ENCODE measurements around the gene RBPMS2.
A peak's percentile ranks its signal among the peaks of the same experiment; 100 is the strongest.
"Not testable (repeated sequence)": the region's sequence is repeated elsewhere in the genome, so short reads cannot be mapped to it uniquely, and the experiment has no call there.

The RBPMS2 gene

GRCh38 chr15:64753480-64754185, 21.8 kb downstream of the RBPMS2 start:
- DNase-seq (ENCODE audit: low read depth) = no peak

- no peak for DNase-seq (ENCODE audit: low read depth)
These were observed 23.9 kb downstream of the RBPMS2 start for GRCh38 chr15:64751464-64751863.

GRCh38 chr15:64749999-64750657, 25.3 kb downstream of the RBPMS2 start:
- DNase-seq (ENCODE audit: low read depth) = no peak

GRCh38 chr15:64749167-64749566, 26.2 kb downstream of the RBPMS2 start:
- DNase-seq (ENCODE audit: low read depth) = no peak

GRCh38 chr15:64748251-64748650, 27.1 kb downstream of the RBPMS2 start:
- DNase-seq (ENCODE audit: low read depth) = no peak

- no peak for DNase-seq (ENCODE audit: low read depth)
These were observed 27.8 kb downstream of the RBPMS2 start for GRCh38 chr15:64747578-64747977.

- no peak for DNase-seq (ENCODE audit: low read depth)
These were observed 28.5 kb downstream of the RBPMS2 start for GRCh38 chr15:64746921-64747320.

GRCh38 chr15:64746356-64746755, 29.0 kb downstream of the RBPMS2 start:
- DNase-seq (ENCODE audit: low read depth) = no peak

GRCh38 chr15:64743691-64744090, 31.7 kb downstream of the RBPMS2 start:
- no peak for DNase-seq (ENCODE audit: low read depth)

- no peak for DNase-seq (ENCODE audit: low read depth)
These were observed 32.5 kb downstream of the RBPMS2 start for GRCh38 chr15:64742921-64743320.

GRCh38 chr15:64742385-64742784, 33.0 kb downstream of the RBPMS2 start:
- DNase-seq (ENCODE audit: low read depth) = no peak

GRCh38 chr15:64741708-64742107, 33.7 kb downstream of the RBPMS2 start:
- DNase-seq (ENCODE audit: low read depth) = not testable (repeated sequence)

GRCh38 chr15:64740311-64741170, 34.8 kb downstream of the RBPMS2 start:
- DNase-seq (ENCODE audit: low read depth) = no peak

- no peak for DNase-seq (ENCODE audit: low read depth)
These were observed 35.7 kb downstream of the RBPMS2 start for GRCh38 chr15:64739577-64740143.

- DNase-seq (ENCODE audit: low read depth) = no peak
These were observed 36.2 kb downstream of the RBPMS2 start for GRCh38 chr15:64739156-64739555.

- no peak for DNase-seq (ENCODE audit: low read depth)
These were observed 36.9 kb downstream of the RBPMS2 start for GRCh38 chr15:64738226-64739095.

- DNase-seq (ENCODE audit: low read depth) = no peak
These were observed 43.1 kb downstream of the RBPMS2 start for GRCh38 chr15:64732156-64732860.

- no peak for DNase-seq (ENCODE audit: low read depth)
These were observed 43.6 kb downstream of the RBPMS2 start for GRCh38 chr15:64731805-64732151.

- DNase-seq (ENCODE audit: low read depth) = peak; percentile 11
These were observed 44.2 kb downstream of the RBPMS2 start for GRCh38 chr15:64731012-64731804.

- no peak for DNase-seq (ENCODE audit: low read depth)
These were observed 45.2 kb downstream of the RBPMS2 start for GRCh38 chr15:64730151-64730550.
